Activated CD4-positive, alpha-beta T cell treated with anti-CD3 and anti-CD28 coated beads for 1 hour (primary cell): ENCODE measurements around the gene RAB23.
"Not testable (repeated sequence)": the region's sequence is repeated elsewhere in the genome, so short reads cannot be mapped to it uniquely, and the experiment has no call there.

ENCODE experiments used
- DNase-seq: peaks from one replicate; pipeline ENCODE4 v3.0.0-alpha.2; 2020

RAB23 gene

GRCh38 chr6:57221936-57222742 is at the start of gene RAB23:
TSS of gene RAB23 (minus strand) at chr6:57222307. CDS start at chr6:57210380, 11,927 bp downstream.
- peak; percentile 81 for DNase-seq

- DNase-seq = no peak
These were observed 46.2 kb upstream of the RAB23 start for GRCh38 chr6:57268294-57268640.

DNA sequence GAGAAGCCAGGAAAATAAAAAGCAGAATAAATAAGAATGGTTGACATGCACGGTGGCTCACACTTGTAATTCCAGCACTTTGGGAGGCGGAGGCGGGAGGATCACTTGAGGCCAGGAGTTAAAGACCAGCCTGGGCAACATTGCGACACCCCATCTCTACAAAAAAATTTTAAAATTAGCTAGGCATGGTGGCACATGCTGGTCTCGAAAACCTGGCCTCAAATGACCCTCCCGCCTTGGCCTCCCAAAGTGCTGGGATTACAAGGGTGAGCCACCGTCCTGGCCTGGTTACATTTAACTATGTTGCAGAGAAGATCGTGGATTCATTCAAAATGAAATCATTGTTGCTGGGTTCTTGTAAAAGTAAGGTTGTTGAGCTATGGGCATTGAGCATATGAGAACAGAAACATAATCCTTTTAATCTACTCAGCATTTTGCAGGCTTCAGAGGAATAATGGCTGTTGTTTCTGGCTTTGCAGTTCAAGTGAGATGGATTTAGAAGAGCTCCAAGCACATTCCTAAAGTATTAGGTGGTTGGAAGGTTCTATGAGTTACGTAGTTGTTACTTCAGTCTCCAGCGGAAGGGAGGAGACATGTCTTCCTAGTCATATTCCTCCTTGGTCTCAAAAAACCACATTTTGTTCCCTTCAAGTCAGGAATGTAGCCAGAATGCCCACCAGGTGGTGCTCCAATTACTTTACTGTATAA is 45.6 kb upstream of the RAB23 start:
- no peak for DNase-seq

GRCh38 chr6:57265755-57266221 is 43.7 kb upstream of the RAB23 start:
- DNase-seq = no peak

DNA sequence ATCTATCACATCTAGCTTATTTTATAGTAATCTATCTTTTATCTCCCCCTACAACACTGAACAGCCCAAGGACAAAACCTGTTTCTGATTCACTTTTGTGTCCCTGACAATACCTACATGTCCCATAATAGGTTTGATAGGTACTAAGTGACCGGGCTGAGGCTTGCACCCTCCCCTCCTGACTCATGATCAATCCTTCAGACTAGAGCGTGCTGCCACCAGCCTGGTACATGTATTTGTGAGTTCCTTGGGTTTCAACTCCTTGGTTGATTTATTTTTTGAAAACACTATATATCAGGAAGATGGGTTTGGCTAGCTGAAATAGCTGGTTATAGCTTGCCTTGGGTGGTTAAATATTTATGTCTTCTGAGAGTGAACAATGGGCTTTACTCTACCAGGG is 41.6 kb upstream of the RAB23 start:
- no peak for DNase-seq

- DNase-seq = no peak
These were observed 41.0 kb upstream of the RAB23 start for GRCh38 chr6:57262901-57263694.

GRCh38 chr6:57262488-57262887 is 40.4 kb upstream of the RAB23 start:
- no peak for DNase-seq

DNA sequence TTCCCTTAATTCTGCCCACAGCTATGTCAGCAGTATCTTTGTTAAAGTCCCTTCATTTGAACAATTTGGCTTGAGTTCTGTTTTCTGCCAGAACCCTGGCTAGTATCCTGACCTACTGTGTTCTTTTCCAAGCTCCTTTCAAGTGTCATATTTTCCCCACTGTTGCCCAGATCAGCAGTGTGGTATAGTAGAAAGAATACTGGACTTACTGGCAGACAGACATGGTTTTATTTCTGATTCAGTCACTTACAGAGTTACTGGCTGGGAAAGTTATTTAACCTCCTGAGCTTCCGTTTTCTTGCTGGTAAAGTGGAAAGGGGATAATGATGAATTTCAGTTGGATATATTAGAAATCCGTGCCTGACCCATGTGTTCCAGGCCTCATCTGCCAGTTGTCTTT is 39.8 kb upstream of the RAB23 start:
- no peak for DNase-seq

GRCh38 chr6:57259064-57259463 is 37.0 kb upstream of the RAB23 start:
- no peak for DNase-seq

DNA sequence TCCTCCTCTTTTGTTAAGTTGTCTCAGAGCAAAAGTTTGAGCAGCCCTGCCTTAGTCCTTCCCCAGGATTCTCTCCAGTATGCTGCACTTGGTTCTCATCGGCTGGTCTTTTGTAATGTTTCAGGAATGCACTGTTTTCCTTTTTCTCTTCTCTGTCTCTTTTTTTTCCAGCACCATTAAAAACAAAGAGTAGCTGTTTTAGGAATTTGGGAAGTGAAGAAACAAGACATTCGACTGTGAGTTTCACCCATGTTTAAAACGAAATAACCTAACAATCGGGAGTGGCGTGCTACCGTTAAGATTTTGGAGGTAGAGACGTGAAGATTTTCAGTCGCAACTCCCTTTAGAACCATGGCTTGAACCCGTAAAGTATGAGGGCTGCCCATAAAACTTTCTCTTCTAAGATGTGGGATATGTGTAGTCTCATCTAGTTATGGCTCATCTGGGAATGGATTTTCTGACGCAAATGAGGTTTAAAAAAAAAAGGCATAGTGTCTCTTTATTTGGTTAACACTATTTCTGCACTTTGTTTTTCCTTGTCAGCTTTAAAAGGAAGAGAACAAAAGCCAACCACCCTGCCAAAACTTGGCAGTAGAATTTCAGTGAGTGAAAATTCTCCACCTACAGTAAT is 35.9 kb upstream of the RAB23 start:
- no peak for DNase-seq

DNA sequence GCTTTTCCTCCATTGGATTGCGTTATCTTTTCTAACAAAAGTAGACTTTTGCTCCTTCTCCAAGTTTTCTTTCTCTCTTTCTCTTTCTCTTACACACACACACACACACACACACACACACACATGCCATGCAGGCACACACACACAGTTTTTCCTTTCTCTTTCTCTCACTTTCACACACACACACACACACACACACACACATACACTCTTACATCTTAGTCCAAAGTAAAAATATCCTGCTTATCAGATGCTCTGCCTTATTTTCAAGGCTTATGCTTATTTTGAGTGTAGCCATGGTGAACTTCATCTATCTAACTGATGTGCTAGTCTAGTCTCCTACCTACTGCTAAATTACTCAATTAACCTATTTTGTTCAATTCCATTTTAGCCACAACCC is 34.4 kb upstream of the RAB23 start:
- no peak for DNase-seq

GRCh38 chr6:57255451-57256169 is 33.5 kb upstream of the RAB23 start:
- DNase-seq = no peak

DNA sequence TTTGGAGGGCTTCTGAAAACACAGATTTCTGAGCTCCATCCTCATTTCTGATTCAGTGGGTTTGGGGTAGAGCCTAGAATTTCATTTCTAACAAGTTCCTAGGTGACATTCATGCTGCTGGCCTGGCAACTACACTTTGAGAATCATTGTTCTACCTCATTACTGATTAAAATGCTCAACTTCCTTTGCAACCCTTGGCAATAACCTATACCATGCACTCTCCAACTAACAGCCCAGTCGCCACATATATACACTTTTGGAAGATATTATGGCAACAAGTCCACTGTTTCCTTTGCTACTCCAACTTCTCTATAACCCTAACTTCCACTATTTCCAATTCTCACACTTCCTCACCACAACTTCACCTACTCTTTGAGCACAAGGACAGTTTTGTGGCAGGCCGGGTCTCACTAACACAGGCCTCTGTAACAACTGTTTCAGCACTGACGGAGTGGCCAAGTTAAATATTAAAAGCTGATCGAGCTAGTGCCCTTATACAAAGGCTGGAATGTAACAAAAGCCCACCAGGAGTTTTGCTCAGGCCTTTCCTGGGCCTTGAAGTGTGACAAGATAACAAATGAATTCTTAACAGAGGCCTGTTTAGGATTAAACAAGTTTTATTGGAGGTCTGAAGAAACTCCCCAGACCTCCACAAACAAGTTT is 32.1 kb upstream of the RAB23 start:
- DNase-seq = no peak

GRCh38 chr6:57252975-57253374 is 30.9 kb upstream of the RAB23 start:
- no peak for DNase-seq

- DNase-seq = no peak
These were observed 30.0 kb upstream of the RAB23 start for GRCh38 chr6:57252137-57252536.

GRCh38 chr6:57250348-57250747 is 28.2 kb upstream of the RAB23 start:
- DNase-seq = no peak

- DNase-seq = no peak
These were observed 26.3 kb upstream of the RAB23 start for GRCh38 chr6:57248311-57248895.

- DNase-seq = no peak
These were observed 25.5 kb upstream of the RAB23 start for GRCh38 chr6:57247603-57248002.

DNA sequence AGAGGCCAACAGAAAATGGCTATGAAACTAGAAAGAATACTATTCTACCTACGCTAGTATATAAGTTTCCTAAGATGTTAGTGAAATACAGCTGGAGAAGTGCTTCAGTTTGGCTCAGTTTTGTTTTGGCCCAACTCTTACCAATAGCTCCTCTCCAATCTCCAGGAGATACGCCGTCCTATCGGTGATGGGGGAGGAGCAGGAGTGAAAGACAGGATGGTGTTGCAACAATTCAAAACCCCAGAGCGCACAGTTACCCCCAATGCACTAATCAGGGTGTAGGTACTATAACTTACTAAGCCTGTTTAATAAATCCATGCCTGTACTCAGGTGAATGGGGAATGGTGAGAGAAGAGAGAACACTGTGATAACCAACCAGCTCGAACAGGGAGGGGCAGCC is 24.2 kb upstream of the RAB23 start:
- no peak for DNase-seq

- DNase-seq = no peak
These were observed 21.8 kb upstream of the RAB23 start for GRCh38 chr6:57243954-57244353.

- not testable (repeated sequence) for DNase-seq
These were observed 21.4 kb upstream of the RAB23 start for GRCh38 chr6:57243526-57243925.
